ENCODE data around the gene TTYH2.

Gene TTYH2

GRCh38 chr17:74194682-74195081 is 18.7 kb upstream of the TTYH2 start:
- TF ChIP-seq ZFX (IDR thresholded peaks at IDR 0.05) (no peak), CTCF (conservative IDR thresholded peaks at IDR 0.05) (no peak)
- no peak overlapping the region for H3K27ac ChIP-seq

GRCh38 chr17:74196541-74197317 is 16.6 kb upstream of the TTYH2 start:
- no peak overlapping the region for H3K27ac ChIP-seq
- TF ChIP-seq ZFX (IDR thresholded peaks at IDR 0.05): no peak
- TF ChIP-seq CTCF (conservative IDR thresholded peaks at IDR 0.05): no peak

GRCh38 chr17:74197801-74198200 is 15.6 kb upstream of the TTYH2 start:
- TF ChIP-seq CTCF (conservative IDR thresholded peaks at IDR 0.05) (no peak), ZFX (IDR thresholded peaks at IDR 0.05) (no peak)
- H3K27ac ChIP-seq: no peak overlapping the region

GRCh38 chr17:74198694-74199093 is 14.7 kb upstream of the TTYH2 start:
- TF ChIP-seq CTCF (conservative IDR thresholded peaks at IDR 0.05) (no peak), ZFX (IDR thresholded peaks at IDR 0.05) (no peak)
- no peak overlapping the region for H3K27ac ChIP-seq

GRCh38 chr17:74199306-74200092 is 13.9 kb upstream of the TTYH2 start:
- H3K27ac ChIP-seq: no peak overlapping the region

GRCh38 chr17:74200112-74200511 is 13.3 kb upstream of the TTYH2 start:
- H3K27ac ChIP-seq: no peak overlapping the region
- TF ChIP-seq CTCF (conservative IDR thresholded peaks at IDR 0.05) (no peak), ZFX (IDR thresholded peaks at IDR 0.05) (no peak)

More at GRCh38 chr17:74199306-74200092, 13.9 kb upstream of the TTYH2 start:
- TF ChIP-seq ZFX (IDR thresholded peaks at IDR 0.05) (no peak), CTCF (conservative IDR thresholded peaks at IDR 0.05) (peak; percentile 99)

- TF ChIP-seq CTCF (conservative IDR thresholded peaks at IDR 0.05) (no peak), ZFX (IDR thresholded peaks at IDR 0.05) (no peak)
- H3K27ac ChIP-seq: no peak overlapping the region
Measured at GRCh38 chr17:74201250-74201649, 12.1 kb upstream of the TTYH2 start.

All from C4-2B (cell line).